ENCODE measurements around the gene TENT4B.

The TENT4B gene

GRCh38 chr16:50185005-50185505 lies 31.9 kb downstream of the TENT4B start:
- no peak for DNase-seq (ENCODE audit: extremely low read depth, low read depth)
- no peak for TF ChIP-seq CTCF (IDR thresholded peaks at IDR 0.05; ENCODE audit: low read depth, low read length)

- DNase-seq (ENCODE audit: extremely low read depth, low read depth): no peak
- TF ChIP-seq CTCF (IDR thresholded peaks at IDR 0.05; ENCODE audit: low read depth, low read length): no peak
Measured at GRCh38 chr16:50188619-50189136, 35.6 kb downstream of the TENT4B start.

DNA sequence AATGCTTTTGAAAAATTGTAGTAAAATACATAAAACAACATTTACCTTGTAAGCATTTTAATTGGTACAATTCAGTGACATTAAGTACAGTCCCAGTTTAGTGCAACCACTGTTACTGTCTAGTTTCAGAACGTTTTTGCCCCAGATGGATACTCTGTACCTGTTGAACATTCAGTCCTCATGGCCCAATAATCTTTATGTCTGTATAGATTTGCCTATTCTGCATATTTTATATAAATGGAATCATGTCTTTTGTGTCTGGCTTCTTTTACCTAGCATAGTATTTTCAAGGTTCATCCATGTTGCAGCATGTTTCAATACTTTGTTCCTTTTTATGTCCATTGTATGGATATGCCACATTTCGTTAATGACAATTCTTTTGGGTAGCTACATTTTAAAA lies 37.2 kb downstream of the TENT4B start:
- DNase-seq (ENCODE audit: extremely low read depth, low read depth): no peak
- no peak for TF ChIP-seq CTCF (IDR thresholded peaks at IDR 0.05; ENCODE audit: low read depth, low read length)

GRCh38 chr16:50192386-50193050 lies 39.4 kb downstream of the TENT4B start:
- no peak for TF ChIP-seq CTCF (IDR thresholded peaks at IDR 0.05; ENCODE audit: low read depth, low read length)
- DNase-seq (ENCODE audit: extremely low read depth, low read depth): no peak

- no peak for TF ChIP-seq CTCF (IDR thresholded peaks at IDR 0.05; ENCODE audit: low read depth, low read length)
- DNase-seq (ENCODE audit: extremely low read depth, low read depth): no peak
Measured at GRCh38 chr16:50193594-50193993, 40.5 kb downstream of the TENT4B start.

- DNase-seq (ENCODE audit: extremely low read depth, low read depth): no peak
Measured at GRCh38 chr16:50195276-50195675, 42.2 kb downstream of the TENT4B start.

More at GRCh38 chr16:50195276-50195675, 42.2 kb downstream of the TENT4B start:
- no peak for TF ChIP-seq CTCF (IDR thresholded peaks at IDR 0.05; ENCODE audit: low read depth, low read length)

All from AG09319 (cell line).